ENCODE data around the gene AUTS2. TPM values are rescaled to one million over a fixed set of nuclear protein-coding genes. Genes with fewer than 3 reads are reported as not detected.

The AUTS2 gene
- total and polyA plus RNA-seq, 2 of the 8 experiments (the other 6 are each of a cell fraction or from before 2014, with no cell fraction given) = 25.9 to 101 TPM

- Histone ChIP-seq H4K8ac (ENCODE audit: extremely low read depth, insufficient read depth, low read length) (no peak overlapping the region), H3K9me3 (ENCODE audit: insufficient read depth in 2 of 2, low read depth in 1 of 2, low read length in 1 of 2) (no peaks in the 10 kb centered on the region), H3K79me1 (ENCODE audit: low read depth, low read length) (no peaks in the 10 kb centered on the region), H3K23ac (ENCODE audit: insufficient read length) (no peak overlapping the region), H2AFZ (ENCODE audit: low read length) (no peak overlapping the region), H4K5ac (ENCODE audit: insufficient read length, low read depth, low read length) (no peak overlapping the region), H2BK5ac (ENCODE audit: low read depth, low read length) (no peak overlapping the region), H3K4me2 (ENCODE audit: insufficient read depth in 1 of 2, low read depth in 2 of 2, low read length in 2 of 2) (no peak overlapping the region), H3K18ac (ENCODE audit: extremely low read depth, low read length) (no peak overlapping the region), H3K4me3 (ENCODE audit: extremely low read depth in 1 of 4, insufficient read depth in 2 of 4, low read depth in 3 of 4, low read length in 4 of 4) (no peak overlapping the region), H3K4me1 (replicated peaks in 1 of 4; ENCODE audit: control insufficient read depth in 3 of 4, insufficient read depth in 4 of 4, low read length in 3 of 4) (0 out of 7 replicates have a peak, but pooled peaks cover 0 to 2% (median 0%) of the 10 kb centered on the region in 4 experiments), H3K23me2 (ENCODE audit: low read depth, low read length) (no peaks in the 10 kb centered on the region), H2BK12ac (ENCODE audit: low read depth, low read length) (no peak overlapping the region), H2BK20ac (ENCODE audit: low read length) (no peak overlapping the region), H3K4ac (replicated peaks; ENCODE audit: insufficient read length, low read depth, low read length) (no peak overlapping the region), H3K27me3 (replicated peaks in 1 of 4; ENCODE audit: control insufficient read depth in 3 of 4, extremely low read depth in 1 of 4, insufficient read depth in 3 of 4, low read length in 3 of 4) (no peaks in the 10 kb centered on the region), H3K27ac (ENCODE audit: low read depth, low read length) (no peak overlapping the region), H2BK120ac (replicated peaks; ENCODE audit: low read depth, low read length) (no peak overlapping the region), H3K36me3 (ENCODE audit: control insufficient read depth in 2 of 4, insufficient read depth in 4 of 4, low read length in 3 of 4) (no peaks in the 10 kb centered on the region), H3K9ac (replicated peaks in 1 of 4; ENCODE audit: extremely low read depth in 1 of 4, low read depth in 3 of 4, low read length in 3 of 4) (no peak overlapping the region), H4K20me1 (replicated peaks in 1 of 2; ENCODE audit: control insufficient read depth in 1 of 2, insufficient read depth in 2 of 2, low read length in 2 of 2) (no peaks in the 10 kb centered on the region), H4K91ac (replicated peaks; ENCODE audit: insufficient read length, low read length) (no peak overlapping the region), H3K79me2 (ENCODE audit: control insufficient read depth in 1 of 2, insufficient read depth in 2 of 2, low read length in 2 of 2) (no peaks in the 10 kb centered on the region), H3K56ac (replicated peaks; ENCODE audit: insufficient read length, low read depth, low read length) (no peak overlapping the region), H3K14ac (ENCODE audit: insufficient read length) (no peak overlapping the region), H2BK15ac (ENCODE audit: low read length) (no peak overlapping the region), H2AK5ac (ENCODE audit: low read depth, low read length) (no peak overlapping the region)
- ChIA-PET POLR2A (ENCODE audit: partially characterized antibody) (no interaction called here), CTCF (ENCODE audit: partially characterized antibody) (no interaction called here)
- DNase-seq (ENCODE audit: low read depth in 1 of 2, low spot score in 2 of 2) = no peak
- 96% methylated on average over 1 of the region's 1 CpG; no CpG with 5 or more reads in 1 of the 2 experiments for WGBS, 2 experiments (ENCODE audit: extremely low coverage in 1 of 2, insufficient coverage in 1 of 2, insufficient read length in 1 of 2, insufficient replicate concordance in 2 of 2, low coverage in 1 of 2, low lambda C conversion rate in 2 of 2, missing lambda C conversion rate in 1 of 2)
- no peak for FAIRE-seq
- TF ChIP-seq MAX (IDR thresholded peaks at IDR 0.05) = no peak
- TF ChIP-seq SP2 (IDR thresholded peaks at IDR 0.05; ENCODE audit: low read length) = no peak
- no peak for TF ChIP-seq NRF1 (IDR thresholded peaks at IDR 0.05; ENCODE audit: low read depth, low read length)
- TF ChIP-seq NANOG (IDR thresholded peaks at IDR 0.05; ENCODE audit: insufficient read depth, low read depth, low read length, poor library complexity, severe bottlenecking) = no peak
- TF ChIP-seq ZNF274 (IDR thresholded peaks at IDR 0.05; ENCODE audit: borderline replicate concordance, extremely low read depth, low read length) = no peak
Measured at GRCh38 chr7:70285187-70285586, 686.9 kb downstream of the AUTS2 start.
